WERI-Rb-1 (cell line): ENCODE results near the gene HERC6.

Experiments
- DNase-seq: peaks from one replicate; pipeline ENCODE4 v3.0.0-alpha.2; 2020
- H3K27ac ChIP-seq: fragments of 250-450 bp; sonication (Bioruptor Pico); 2 replicates; pipeline ENCODE4 v1.5.1; 2020; ENCODE audit warnings: mild to moderate bottlenecking, moderate library complexity
- H3K27me3 ChIP-seq: fragments of 250-450 bp; sonication (Bioruptor Pico); 2 replicates; pipeline ENCODE4 v1.5.1; 2021; ENCODE audit warnings: mild to moderate bottlenecking, low read depth, moderate library complexity; ENCODE audit not compliant: insufficient read depth, severe bottlenecking
- H3K36me3 ChIP-seq: fragments of 250-450 bp; sonication (Bioruptor Pico); 2 replicates; pipeline ENCODE4 v1.5.1; 2020; ENCODE audit warnings: mild to moderate bottlenecking, moderate library complexity
- H3K4me3 ChIP-seq: 2 replicates; pipeline ENCODE4 v1.5.1; 2011; ENCODE audit warnings: low read depth, mild to moderate bottlenecking, control low read depth, low read length
- H3K9me3 ChIP-seq: fragments of 250-450 bp; sonication (Bioruptor Pico); 2 replicates; pipeline ENCODE4 v1.5.1; 2021; ENCODE audit warnings: mild to moderate bottlenecking, moderate library complexity; ENCODE audit not compliant: severe bottlenecking
- CTCF ChIP-seq: IDR thresholded peaks from 2 replicates; pipeline ENCODE4 v1.5.1; 2011; ENCODE audit warnings: low read depth, mild to moderate bottlenecking, control low read depth, inconsistent platforms, low read length

Gene HERC6

GRCh38 chr4:88465653-88466192 is 87.1 kb downstream of the HERC6 start:
- Histone ChIP-seq H3K4me3 (no peak overlapping the region), H3K36me3 (no peaks in the 10 kb centered on the region), H3K27ac (no peak overlapping the region), H3K27me3 (no peaks in the 10 kb centered on the region), H3K9me3 (no peaks in the 10 kb centered on the region)
- DNase-seq = no peak
- no peak for TF ChIP-seq CTCF

DNA sequence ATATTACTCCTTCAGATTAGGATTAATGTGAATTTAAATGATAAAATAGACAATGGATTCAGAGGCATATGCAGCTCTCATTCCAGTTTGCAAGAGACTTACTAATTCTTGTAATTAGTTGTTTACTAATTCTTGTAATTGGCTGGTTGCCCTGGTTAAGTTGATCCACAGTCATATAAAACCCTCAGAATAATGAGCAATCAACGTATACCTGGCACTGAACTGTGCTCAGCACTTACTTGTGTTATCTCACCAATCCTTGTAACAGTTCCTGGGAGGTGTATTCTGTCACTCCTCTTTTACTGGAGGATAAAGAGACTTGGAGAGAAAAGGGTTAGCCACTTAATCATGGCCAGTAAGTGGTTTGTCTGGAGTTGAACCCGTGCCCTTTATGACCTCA is 88.7 kb downstream of the HERC6 start:
- no peak for TF ChIP-seq CTCF
- H3K4me3 ChIP-seq = no peak overlapping the region
- no peaks in the 10 kb centered on the region for H3K36me3 ChIP-seq
- no peaks in the 10 kb centered on the region for H3K27me3 ChIP-seq
- DNase-seq = no peak
- H3K9me3 ChIP-seq = no peaks in the 10 kb centered on the region
- no peak overlapping the region for H3K27ac ChIP-seq

DNA sequence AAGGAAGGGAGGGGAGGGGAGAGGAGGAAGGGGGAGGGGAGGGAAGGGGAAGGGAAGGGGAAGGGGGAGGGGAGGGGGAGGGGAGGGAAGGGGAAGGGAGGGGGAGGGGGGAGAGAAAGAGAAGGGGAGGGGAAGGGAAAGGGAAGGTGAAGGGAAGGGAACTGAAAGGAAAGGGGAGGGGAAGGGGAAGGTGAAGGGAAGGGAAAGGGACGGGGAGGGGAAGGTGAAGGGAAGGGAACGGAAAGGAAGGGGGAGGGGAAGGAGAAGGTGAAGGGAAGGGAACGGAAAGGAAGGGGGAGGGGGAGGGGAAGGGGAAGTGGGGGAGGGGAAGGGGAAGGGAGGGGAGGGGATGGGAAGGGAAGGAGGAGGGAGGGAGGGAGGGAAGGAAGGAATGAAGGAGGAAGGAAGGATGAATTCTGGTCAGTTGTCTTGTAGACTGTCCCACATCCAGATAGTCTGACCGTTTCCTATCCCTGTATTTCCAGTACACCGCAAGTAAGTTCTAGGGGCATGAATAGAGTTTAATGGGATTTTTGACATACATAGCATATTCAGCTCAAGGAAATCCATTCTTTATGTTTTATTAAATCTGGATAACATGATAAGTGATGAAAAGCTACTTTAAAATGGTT is 98.7 kb downstream of the HERC6 start:
- H3K4me3 ChIP-seq = no peak overlapping the region
- H3K27ac ChIP-seq = no peak overlapping the region
- H3K27me3 ChIP-seq = no peaks in the 10 kb centered on the region
- no peaks in the 10 kb centered on the region for H3K9me3 ChIP-seq
- no peaks in the 10 kb centered on the region for H3K36me3 ChIP-seq
- TF ChIP-seq CTCF = no peak
- DNase-seq = no peak

DNA sequence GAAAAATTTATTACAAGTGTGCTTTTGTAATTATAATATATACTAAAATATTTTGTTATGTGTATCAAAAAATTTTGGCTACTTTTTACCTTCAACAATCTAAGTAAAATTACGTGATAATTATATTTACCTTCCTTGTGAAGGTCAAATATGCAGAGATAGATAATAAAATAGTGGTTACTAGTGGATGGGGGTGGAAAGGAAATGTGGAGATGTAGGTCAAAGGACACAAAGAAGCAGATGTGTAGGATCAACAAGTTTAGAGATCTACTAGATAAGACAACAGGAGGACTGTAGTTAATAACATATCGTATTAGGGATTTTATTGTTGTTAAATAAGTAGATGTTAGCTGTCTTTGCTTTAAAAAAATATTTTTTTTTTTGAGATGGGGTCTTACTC is 99.6 kb downstream of the HERC6 start:
- DNase-seq = no peak
- H3K9me3 ChIP-seq = no peaks in the 10 kb centered on the region
- H3K36me3 ChIP-seq = no peaks in the 10 kb centered on the region
- H3K4me3 ChIP-seq = no peak overlapping the region
- TF ChIP-seq CTCF = no peak
- H3K27ac ChIP-seq = no peak overlapping the region
- no peaks in the 10 kb centered on the region for H3K27me3 ChIP-seq

GRCh38 chr4:88481537-88481936 is 102.9 kb downstream of the HERC6 start:
- H3K36me3 ChIP-seq = no peaks in the 10 kb centered on the region
- no peak for DNase-seq
- H3K27me3 ChIP-seq = no peaks in the 10 kb centered on the region
- no peaks in the 10 kb centered on the region for H3K9me3 ChIP-seq
- H3K27ac ChIP-seq = no peak overlapping the region
- H3K4me3 ChIP-seq = no peak overlapping the region
- TF ChIP-seq CTCF = no peak
